Stomach (tissue), 9 donors: ENCODE data around the gene PAOX. TPM values are rescaled to one million over a fixed set of nuclear protein-coding genes. Genes with fewer than 3 reads are reported as not detected.
"Not testable (repeated sequence)": the region's sequence is repeated elsewhere in the genome, so short reads cannot be mapped to it uniquely, and the experiment has no call there.

Experiments
- DNase-seq, 2 donors: peaks; one replicate each; pipeline versions ENCODE4 v3.0.0 to v3.0.0-alpha.2; 2013 to 2019
- H3K27ac ChIP-seq, 5 donors: fragments of 200-600 bp in 4 of 5; sonication (generic) in 4 of 5; one replicate each; pipeline ENCODE4 v1.5.1; 2013 to 2019; ENCODE audit warnings: mild to moderate bottlenecking in 1 of 5, moderate library complexity in 1 of 5
- H3K27me3 ChIP-seq, 3 donors: fragments of 200-600 bp; sonication (generic); one replicate each; pipeline ENCODE4 v1.5.1; 2017 to 2019; ENCODE audit warnings: mixed run types in 1 of 3
- H3K36me3 ChIP-seq, 4 donors: fragments of 200-600 bp; sonication (generic); 1 replicate in 3 of 4; 2 replicates in 1 of 4; pipeline ENCODE4 v1.5.1; 2016 to 2019
- H3K4me1 ChIP-seq, 4 donors: fragments of 200-600 bp; sonication (generic); one replicate each; pipeline ENCODE4 v1.5.1; 2016 to 2019
- H3K4me3 ChIP-seq, 4 donors: fragments of 200-600 bp; sonication (generic) in 3 of 4; one replicate each; pipeline ENCODE4 v1.5.1; 2016 to 2019; ENCODE audit warnings: mild to moderate bottlenecking in 1 of 4
- H3K9me3 ChIP-seq, 4 donors: fragments of 200-600 bp; sonication (generic); one replicate each; pipeline ENCODE4 v1.5.1; 2016 to 2019
- CTCF ChIP-seq, 7 experiments: fragments of 450-650 bp in 4 of 7; fragments of 200-600 bp in 3 of 7; sonication (generic) in 3 of 7; IDR thresholded peaks; one replicate each; pipeline ENCODE4 v1.5.1; 2016 to 2019; ENCODE audit warnings: antibody characterized with exemption in 7 of 7, control low read depth in 2 of 7, mild to moderate bottlenecking in 1 of 7
- EP300 ChIP-seq: sonication (generic); formaldehyde crosslinking; IDR thresholded peaks from one replicate; pipeline ENCODE4 v1.6.1; 2017; ENCODE audit warnings: antibody characterized with exemption
- POLR2A ChIP-seq, 4 donors: fragments of 450-650 bp; IDR thresholded peaks; one replicate each; pipeline ENCODE4 v1.6.1; 2016; ENCODE audit warnings: antibody characterized with exemption in 4 of 4, control low read depth in 2 of 4, mild to moderate bottlenecking in 1 of 4, moderate library complexity in 1 of 4
- POLR2AphosphoS5 ChIP-seq, 3 donors: sonication (generic); formaldehyde crosslinking; IDR thresholded peaks; one replicate each; pipeline ENCODE4 v1.6.1; 2016; ENCODE audit warnings: antibody characterized with exemption in 3 of 3
- WGBS, 5 donors: extraction: QIAGEN DNeasy Blood & Tissue Kit in 3 of 5; methylation state at CpG; one replicate each; pipeline versions ENCODE4 v1.1.5 to v1.1.7; 2013 to 2018; 5-methylcytosine and 5-hydroxymethylcytosine counted together
- intact Hi-C: fragments of 100-400 bp; cut with DNase I; formaldehyde crosslinking; loops from one replicate; pipeline ENCODE4 v1.15.1; 2023; ENCODE audit warnings: low total_unique reads
- polyA plus RNA-seq, 3 donors: library from polyadenylated mRNA; stranded (reverse); fragments of 200-250 nt; gene quantifications; one replicate each; pipeline ENCODE4 v1.2.3, GENCODE V29; 2013
- total RNA-seq, 5 donors: library from RNA; depleted of rRNA; stranded (reverse); fragments of >200 nt; gene quantifications; one replicate each; pipeline versions ENCODE4 v1.1.0 to v1.2.3, GENCODE V29; 2014 to 2016
- donor health status: healthy with polysubstance abuse.
- donor health status: Bipolar disorder and iron deficiency.
- donor health status: healthy.

The PAOX gene
- total and polyA plus RNA-seq, 8 donors: 3.3 to 40.0 (median 11.5) TPM

- Histone ChIP-seq H3K4me1 (peaks cover 0 to 14% (median 9%) of the 10 kb centered on the region in 4 donors), H3K4me3 (no peak overlapping the region), H3K27ac (no peak overlapping the region), H3K36me3 (peaks cover 61 to 93% (median 87%) of the 10 kb centered on the region in 4 donors), H3K27me3 (no peaks in the 10 kb centered on the region), H3K9me3 (no peaks in the 10 kb centered on the region)
- TF ChIP-seq EP300: no peak
- no peak for TF ChIP-seq POLR2AphosphoS5 (IDR thresholded peaks at IDR 0.05)
- no peak for TF ChIP-seq CTCF (IDR thresholded peaks at IDR 0.05)
- no peak for TF ChIP-seq POLR2A (IDR thresholded peaks at IDR 0.05)
- no peak for DNase-seq
- 72 to 82% (median 77%) methylated on average over 12 to 13 of the region's 13 CpGs for WGBS, 5 donors
- intact Hi-C loops: no loop called here
Observed at GRCh38 chr10:133365461-133366129, 13.5 kb upstream of the PAOX start.

- Histone ChIP-seq H3K9me3 (no peaks in the 10 kb centered on the region), H3K4me1 (peaks cover 0 to 13% (median 9%) of the 10 kb centered on the region in 4 donors), H3K27me3 (no peaks in the 10 kb centered on the region), H3K27ac (no peak overlapping the region), H3K36me3 (peaks cover 63 to 98% (median 92%) of the 10 kb centered on the region in 4 donors), H3K4me3 (no peak overlapping the region)
- DNase-seq: no peak
- intact Hi-C loops: no loop called here
- TF ChIP-seq POLR2AphosphoS5 (IDR thresholded peaks at IDR 0.05) (no peak), CTCF (IDR thresholded peaks at IDR 0.05) (no peak), POLR2A (IDR thresholded peaks at IDR 0.05) (no peak), EP300 (no peak)
- 86 to 94% (median 86%) methylated on average over 10 to 17 of the region's 17 CpGs for WGBS, 5 donors
Observed at GRCh38 chr10:133366130-133366478, 13.0 kb upstream of the PAOX start.

GRCh38 chr10:133366751-133367150, 12.3 kb upstream of the PAOX start:
- Histone ChIP-seq H3K4me3 (no peak overlapping the region), H3K27ac (no peak overlapping the region), H3K9me3 (no peaks in the 10 kb centered on the region), H3K27me3 (no peaks in the 10 kb centered on the region), H3K36me3 (peaks cover 63 to 100% (median 93%) of the 10 kb centered on the region in 4 donors), H3K4me1 (peaks cover under 1 to 20% (median 12%) of the 10 kb centered on the region in 4 donors)
- TF ChIP-seq POLR2AphosphoS5 (IDR thresholded peaks at IDR 0.05) (no peak), EP300 (no peak), CTCF (IDR thresholded peaks at IDR 0.05) (no peak), POLR2A (IDR thresholded peaks at IDR 0.05) (no peak)
- DNase-seq: no peak
- WGBS, 5 donors: 86 to 98% (median 96%) methylated on average over 6 to 13 of the region's 13 CpGs
- intact Hi-C loops: no loop called here

GRCh38 chr10:133367461-133367860, 11.6 kb upstream of the PAOX start:
- H3K27ac ChIP-seq, DNase-seq, H3K4me3 ChIP-seq, H3K9me3 ChIP-seq, intact Hi-C loops, H3K27me3 ChIP-seq: not testable (repeated sequence)
- 76 to 96% (median 86%) methylated on average over 1 to 4 of the region's 7 CpGs for WGBS, 5 donors
- Histone ChIP-seq H3K36me3 (peaks cover 58 to 94% (median 85%) of the 10 kb centered on the region in 4 donors), H3K4me1 (peaks cover 8 to 27% (median 20%) of the 10 kb centered on the region in 4 donors)

GRCh38 chr10:133368153-133368552, 10.9 kb upstream of the PAOX start:
- Histone ChIP-seq H3K36me3 (peaks cover 51 to 87% (median 79%) of the 10 kb centered on the region in 4 donors), H3K27ac (no peak overlapping the region), H3K9me3 (no peaks in the 10 kb centered on the region), H3K4me3 (no peak overlapping the region), H3K27me3 (no peaks in the 10 kb centered on the region), H3K4me1 (peaks cover 10 to 32% (median 22%) of the 10 kb centered on the region in 4 donors)
- intact Hi-C loops: no loop called here
- TF ChIP-seq POLR2AphosphoS5 (IDR thresholded peaks at IDR 0.05) (no peak), EP300 (no peak), POLR2A (IDR thresholded peaks at IDR 0.05) (no peak), CTCF (IDR thresholded peaks at IDR 0.05) (no peak)
- DNase-seq: no peak
- 92 to 98% (median 94%) methylated on average over 3 to 7 of the region's 7 CpGs for WGBS, 5 donors
